Inflammatory macrophage treated with lipopolysaccharide for 4 hours (primary cell): Measurements from ENCODE around the gene MATN3.

Source experiments
- DNase-seq: peaks from one replicate; pipeline ENCODE4 v3.0.0-alpha.2; 2020

Gene MATN3

GRCh38 chr2:19993731-19994130 is 18.7 kb downstream of the MATN3 start:
- no peak for DNase-seq

GRCh38 chr2:19991895-19992294 is 20.6 kb downstream of the MATN3 start:
- DNase-seq = no peak

GRCh38 chr2:19990416-19990728 is 22.1 kb downstream of the MATN3 start:
- DNase-seq = no peak

GRCh38 chr2:19989667-19990415 is 22.6 kb downstream of the MATN3 start, which contains the start of gene WDR35:
TSS of gene WDR35 (minus strand) at chr2:19990105. CDS start at chr2:19990015, 90 bp downstream.
- peak; percentile 91 for DNase-seq

- no peak for DNase-seq
Observed at GRCh38 chr2:19989342-19989666, 23.2 kb downstream of the MATN3 start.

GRCh38 chr2:19988600-19988999 is 23.9 kb downstream of the MATN3 start:
- DNase-seq = no peak

- DNase-seq = peak; percentile 24
Observed at GRCh38 chr2:19987936-19988335, 24.5 kb downstream of the MATN3 start.

- DNase-seq = no peak
Observed at GRCh38 chr2:19982268-19982667, 30.2 kb downstream of the MATN3 start.

- DNase-seq = no peak
Observed at GRCh38 chr2:19979932-19980331, 32.5 kb downstream of the MATN3 start.

- DNase-seq = no peak
Observed at GRCh38 chr2:19973466-19973865, 39.0 kb downstream of the MATN3 start.

- peak; percentile 37 for DNase-seq
Observed at GRCh38 chr2:19971691-19972090, 40.8 kb downstream of the MATN3 start.

- DNase-seq = peak; percentile 25
Observed at GRCh38 chr2:19963386-19963785, 49.1 kb downstream of the MATN3 start.

- DNase-seq = peak; percentile 76
Observed at GRCh38 chr2:19955544-19956422, 56.7 kb downstream of the MATN3 start.

GRCh38 chr2:19949071-19949470 is 63.4 kb downstream of the MATN3 start:
- no peak for DNase-seq

- no peak for DNase-seq
Observed at GRCh38 chr2:19947184-19947940, 65.1 kb downstream of the MATN3 start.

GRCh38 chr2:19944205-19944845 is 68.1 kb downstream of the MATN3 start:
- no peak for DNase-seq

- DNase-seq = no peak
Observed at GRCh38 chr2:19943189-19943588, 69.3 kb downstream of the MATN3 start.

GRCh38 chr2:19942199-19942598 is 70.3 kb downstream of the MATN3 start:
- DNase-seq = no peak
